ENCODE results near the gene BLMH. TPM values are rescaled to one million over a fixed set of nuclear protein-coding genes. Genes with fewer than 3 reads are reported as not detected.
"Not testable (repeated sequence)": the region's sequence is repeated elsewhere in the genome, so short reads cannot be mapped to it uniquely, and the experiment has no call there.

The BLMH gene
- total RNA-seq, 2 donors from 2014 or later: 16.9 to 19.8 TPM

- DNase-seq: no peak
- ATAC-seq: no peak
- intact Hi-C loops (cut with DNase I): no loop called here
Observed at GRCh38 chr17:30218799-30219198, 72.9 kb downstream of the BLMH start.

GRCh38 chr17:30217746-30218245 lies 73.9 kb downstream of the BLMH start:
- DNase-seq (no peak), ATAC-seq (no peak)
- intact Hi-C loops (cut with DNase I): no loop called here

GRCh38 chr17:30217054-30217453 lies 74.7 kb downstream of the BLMH start:
- ATAC-seq (no peak), DNase-seq (no peak)
- intact Hi-C loops (cut with DNase I): no loop called here

GRCh38 chr17:30212750-30213149 lies 79.0 kb downstream of the BLMH start:
- intact Hi-C loops (cut with DNase I): no loop called here
- no peak for DNase-seq
- ATAC-seq: no peak

- no peak for ATAC-seq
- no peak for DNase-seq
- intact Hi-C loops (cut with DNase I): no loop called here
Observed at GRCh38 chr17:30211371-30211770, 80.4 kb downstream of the BLMH start.

- ATAC-seq (no peak), DNase-seq (no peak)
- intact Hi-C loops (cut with DNase I): no loop called here
Observed at GRCh38 chr17:30210901-30211300, 80.8 kb downstream of the BLMH start.

- intact Hi-C loops (cut with DNase I): no loop called here
- no peak for ATAC-seq
- no peak for DNase-seq
Observed at GRCh38 chr17:30210366-30210765, 81.4 kb downstream of the BLMH start.

- ATAC-seq (no peak), DNase-seq (no peak)
- intact Hi-C loops (cut with DNase I): no loop called here
Observed at GRCh38 chr17:30209930-30210329, 81.8 kb downstream of the BLMH start.

- ATAC-seq (no peak), DNase-seq (no peak)
- intact Hi-C loops (cut with DNase I): no loop called here
Observed at GRCh38 chr17:30208214-30208613, 83.5 kb downstream of the BLMH start.

GRCh38 chr17:30207655-30208054 lies 84.1 kb downstream of the BLMH start:
- DNase-seq (no peak), ATAC-seq (no peak)
- intact Hi-C loops (cut with DNase I): no loop called here

- intact Hi-C loops (cut with DNase I): no loop called here
- ATAC-seq (no peak), DNase-seq (no peak)
Observed at GRCh38 chr17:30203471-30203981, 88.2 kb downstream of the BLMH start.

GRCh38 chr17:30200656-30201055 lies 91.1 kb downstream of the BLMH start:
- intact Hi-C loops (cut with DNase I); DNase-seq; ATAC-seq: not testable (repeated sequence)

GRCh38 chr17:30200106-30200505 lies 91.6 kb downstream of the BLMH start:
- intact Hi-C loops (cut with DNase I): no loop called here
- ATAC-seq (no peak), DNase-seq (no peak)

GRCh38 chr17:30199600-30199999 lies 92.1 kb downstream of the BLMH start:
- ATAC-seq: no peak
- DNase-seq: no peak
- intact Hi-C loops (cut with DNase I): no loop called here

Other genes starting within 250 kb of the BLMH start
- gene NSRP1, start 175.1 kb downstream of the BLMH start, total RNA-seq: 10 to 100 TPM; 22.1 to 33.8 TPM
- gene SLC6A4, start 56.2 kb downstream of the BLMH start, total RNA-seq: 1 to 10 TPM in 1 of 2 donors, under 1 TPM in 1; 0.12 to 3.8 TPM
- gene TMIGD1, start 42.1 kb upstream of the BLMH start, total RNA-seq: not detected
- gene CPD, start 87.0 kb upstream of the BLMH start, total RNA-seq: 10 to 100 TPM; 25.2 to 37.8 TPM
- 10 to 100 TPM; 30.5 to 42.7 TPM for gene GOSR1, start 185.5 kb upstream of the BLMH start, total RNA-seq

All from left cardiac atrium (tissue), 4 donors.